H1 (cell line): ENCODE data around the gene PRADC1. TPM values are rescaled to one million over a fixed set of nuclear protein-coding genes. Genes with fewer than 3 reads are reported as not detected.

ENCODE experiments used
- CTCF ChIA-PET: fragments of 300-600 bp; sonication (Branson Sonifier 250); formaldehyde crosslinking; loops from one replicate; lab custom pipeline; 2021; ENCODE audit not compliant: partially characterized antibody; lab: Charles Lee
- POLR2A ChIA-PET: fragments of 300-600 bp; sonication (Branson Sonifier 250); formaldehyde crosslinking; loops from one replicate; lab custom pipeline; 2021; ENCODE audit warnings: inconsistent platforms; ENCODE audit not compliant: partially characterized antibody; lab: Charles Lee
- DNase-seq, 2 experiments: peaks; one replicate each; pipeline versions ENCODE4 v3.0.0 to v3.0.0-alpha.2; 2010 to 2022; ENCODE audit warnings: low spot score in 2 of 2, low read depth in 1 of 2, mixed read lengths in 1 of 2
- FAIRE-seq: peaks from 2 replicates; lab custom pipeline; 2011; peaks lifted over from hg19 to GRCh38; lab: Jason Lieb, UNC
- H2AFZ ChIP-seq: 2 replicates; pipeline ENCODE4 v1.8.1; 2012; ENCODE audit warnings: low read length, inconsistent platforms
- H2AK5ac ChIP-seq: 2 replicates; pipeline ENCODE4 v1.6.1; 2013; ENCODE audit warnings: low read depth, low read length
- H2BK120ac ChIP-seq: replicated peaks from 2 replicates; pipeline ENCODE3; 2013; ENCODE audit warnings: low read depth, low read length, inconsistent platforms
- H2BK12ac ChIP-seq: 2 replicates; pipeline ENCODE4 v1.6.1; 2013; ENCODE audit warnings: low read depth, low read length
- H2BK15ac ChIP-seq: 2 replicates; pipeline ENCODE4 v1.6.1; 2013; ENCODE audit warnings: low read length
- H2BK20ac ChIP-seq: 2 replicates; pipeline ENCODE4 v1.6.1; 2013; ENCODE audit warnings: low read length
- H2BK5ac ChIP-seq: 2 replicates; pipeline ENCODE4 v1.6.1; 2013; ENCODE audit warnings: low read depth, low read length
- H3K14ac ChIP-seq: 2 replicates; pipeline ENCODE4 v1.6.1; 2013; ENCODE audit warnings: inconsistent platforms; ENCODE audit not compliant: insufficient read length
- H3K18ac ChIP-seq: 2 replicates; pipeline ENCODE4 v1.6.1; 2013; ENCODE audit warnings: low read length; ENCODE audit errors: extremely low read depth
- H3K23ac ChIP-seq: 2 replicates; pipeline ENCODE4 v1.6.1; 2013; ENCODE audit warnings: inconsistent platforms; ENCODE audit not compliant: insufficient read length
- H3K23me2 ChIP-seq: 2 replicates; pipeline ENCODE4 v1.6.1; 2013; ENCODE audit warnings: low read depth, low read length
- H3K27ac ChIP-seq: 2 replicates; pipeline ENCODE4 v1.6.1; 2011; ENCODE audit warnings: low read depth, low read length, inconsistent platforms
- H3K27me3 ChIP-seq, 4 experiments: replicated peaks in 1 of 4; 1 replicate in 1 of 4; 2 replicates in 3 of 4; pipeline versions ENCODE4 v1.6.1 to v1.8.1; 2011 to 2013; ENCODE audit warnings: low read length in 3 of 4, mild to moderate bottlenecking in 3 of 4, inconsistent platforms in 2 of 4, mixed read lengths in 2 of 4, moderate library complexity in 1 of 4; ENCODE audit not compliant: control insufficient read depth in 3 of 4, insufficient read depth in 3 of 4; ENCODE audit errors: extremely low read depth in 1 of 4
- H3K36me3 ChIP-seq, 4 experiments: 2 replicates each; pipeline versions ENCODE4 v1.6.1 to v1.8.1; 2011 to 2013; ENCODE audit warnings: mild to moderate bottlenecking in 4 of 4, low read length in 3 of 4, moderate library complexity in 2 of 4, control low read depth in 1 of 4, inconsistent platforms in 1 of 4; ENCODE audit not compliant: insufficient read depth in 4 of 4, control insufficient read depth in 2 of 4
- H3K4ac ChIP-seq: replicated peaks from 2 replicates; pipeline ENCODE3; 2013; ENCODE audit warnings: low read length, low read depth, mixed read lengths, inconsistent platforms; ENCODE audit not compliant: insufficient read length
- H3K4me1 ChIP-seq, 4 experiments: replicated peaks in 1 of 4; 1 replicate in 1 of 4; 2 replicates in 3 of 4; pipeline versions ENCODE4 v1.6.1 to v1.8.1; 2011 to 2013; ENCODE audit warnings: low read length in 3 of 4, inconsistent platforms in 2 of 4, mixed read lengths in 1 of 4; ENCODE audit not compliant: insufficient read depth in 4 of 4, control insufficient read depth in 3 of 4
- H3K4me2 ChIP-seq, 2 experiments: 2 replicates each; pipeline versions ENCODE4 v1.6.1 to v1.8.1; 2011 to 2013; ENCODE audit warnings: low read depth in 2 of 2, low read length in 2 of 2, control low read depth in 1 of 2, inconsistent platforms in 1 of 2, mild to moderate bottlenecking in 1 of 2; ENCODE audit not compliant: insufficient read depth in 1 of 2
- H3K4me3 ChIP-seq, 4 experiments: fragments of 200-600, 300-600 bp in 1 of 4; sonication (generic), shearing (Covaris generic), sonication (Bioruptor Twin) in 1 of 4; 2 replicates each; pipeline versions ENCODE4 v1.5.1 to v1.8.1; 2011 to 2016; ENCODE audit warnings: low read length in 4 of 4, low read depth in 3 of 4, control low read depth in 2 of 4, inconsistent platforms in 2 of 4, mild to moderate bottlenecking in 2 of 4, mixed read lengths in 1 of 4, moderate library complexity in 1 of 4; ENCODE audit not compliant: insufficient read depth in 2 of 4; ENCODE audit errors: extremely low read depth in 1 of 4
- H3K56ac ChIP-seq: replicated peaks from 2 replicates; pipeline ENCODE3; 2013; ENCODE audit warnings: low read depth, mild to moderate bottlenecking, mixed read lengths, low read length, inconsistent platforms; ENCODE audit not compliant: insufficient read length
- H3K79me1 ChIP-seq: 2 replicates; pipeline ENCODE4 v1.6.1; 2013; ENCODE audit warnings: low read depth, low read length, control low read depth
- H3K79me2 ChIP-seq, 2 experiments: 2 replicates each; pipeline versions ENCODE4 v1.6.1 to v1.8.1; 2012 to 2013; ENCODE audit warnings: low read length in 2 of 2, mild to moderate bottlenecking in 2 of 2, inconsistent platforms in 1 of 2; ENCODE audit not compliant: insufficient read depth in 2 of 2, control insufficient read depth in 1 of 2
- H3K9ac ChIP-seq, 4 experiments: replicated peaks in 1 of 4; 1 replicate in 1 of 4; 2 replicates in 3 of 4; pipeline versions ENCODE4 v1.6.1 to v1.8.1; 2011 to 2013; ENCODE audit warnings: low read depth in 3 of 4, low read length in 3 of 4, control low read depth in 2 of 4, mild to moderate bottlenecking in 2 of 4, moderate library complexity in 2 of 4, inconsistent platforms in 1 of 4; ENCODE audit errors: extremely low read depth in 1 of 4
- H3K9me3 ChIP-seq, 2 experiments: 2 replicates each; pipeline versions ENCODE4 v1.6.1 to v1.8.1; 2012 to 2013; ENCODE audit warnings: mild to moderate bottlenecking in 2 of 2, moderate library complexity in 2 of 2, control low read depth in 1 of 2, inconsistent platforms in 1 of 2, low read depth in 1 of 2, low read length in 1 of 2, mixed read lengths in 1 of 2; ENCODE audit not compliant: insufficient read depth in 2 of 2
- H4K20me1 ChIP-seq, 2 experiments: replicated peaks in 1 of 2; 2 replicates each; pipeline versions ENCODE3 to v1.8.1; 2011 to 2013; ENCODE audit warnings: inconsistent platforms in 2 of 2, low read length in 2 of 2, mild to moderate bottlenecking in 1 of 2; ENCODE audit not compliant: insufficient read depth in 2 of 2, control insufficient read depth in 1 of 2
- H4K5ac ChIP-seq: 2 replicates; pipeline ENCODE4 v1.6.1; 2013; ENCODE audit warnings: low read length, low read depth, mixed read lengths, inconsistent platforms; ENCODE audit not compliant: insufficient read length
- H4K8ac ChIP-seq: 2 replicates; pipeline ENCODE4 v1.8.0; 2013; ENCODE audit warnings: mild to moderate bottlenecking, moderate library complexity, low read length, inconsistent platforms; ENCODE audit not compliant: insufficient read depth; ENCODE audit errors: extremely low read depth
- H4K91ac ChIP-seq: replicated peaks from 2 replicates; pipeline ENCODE3; 2013; ENCODE audit warnings: low read length, mixed read lengths, inconsistent platforms; ENCODE audit not compliant: insufficient read length
- FOSL1 ChIP-seq: IDR thresholded peaks from 2 replicates; pipeline ENCODE4 v1.6.1; 2011; ENCODE audit warnings: mild to moderate bottlenecking, low read depth, low read length, moderate library complexity; ENCODE audit not compliant: insufficient read depth
- POLR2A ChIP-seq, 2 experiments: IDR thresholded peaks; 1 replicate in 1 of 2; 2 replicates in 1 of 2; pipeline ENCODE4 v1.6.1; 2011; ENCODE audit warnings: low read depth in 2 of 2, low read length in 2 of 2, mild to moderate bottlenecking in 2 of 2; ENCODE audit errors: control extremely low read depth in 1 of 2
- POLR2AphosphoS5 ChIP-seq: IDR thresholded peaks from 2 replicates; pipeline ENCODE4 v1.6.1; 2011; ENCODE audit warnings: low read depth, low read length
- RNF2 ChIP-seq: fragments of 200-900, 300-1000 bp; sonication (generic); IDR thresholded peaks from 2 replicates; pipeline ENCODE4 v1.7.1; 2016; ENCODE audit warnings: borderline replicate concordance, low read depth, mild to moderate bottlenecking, antibody characterized with exemption, low read length; ENCODE audit not compliant: poor library complexity, severe bottlenecking; ENCODE audit errors: missing control alignments
- SRF ChIP-seq: IDR thresholded peaks from 2 replicates; pipeline ENCODE4 v1.6.1; 2011; ENCODE audit warnings: mild to moderate bottlenecking, low read depth, low read length, moderate library complexity
- TAF1 ChIP-seq: IDR thresholded peaks from 2 replicates; pipeline ENCODE4 v1.6.1; 2011; ENCODE audit warnings: mild to moderate bottlenecking, low read depth, low read length
- TBP ChIP-seq: IDR thresholded peaks from 2 replicates; pipeline ENCODE4 v1.6.1; 2011; ENCODE audit warnings: low read depth, low read length, improper control_type of control experiment
- YY1 ChIP-seq: IDR thresholded peaks from 2 replicates; pipeline ENCODE4 v1.6.1; 2011; ENCODE audit warnings: low read depth, mild to moderate bottlenecking, low read length
- WGBS, 2 experiments: shearing (Covaris generic) in 1 of 2; methylation state at CpG; one replicate each; pipeline versions ENCODE4 v1.1.6 to v1.1.7; 2013 to 2015; ENCODE audit warnings: low lambda C conversion rate in 2 of 2, mixed read lengths in 2 of 2, inconsistent platforms in 1 of 2, low coverage in 1 of 2, missing lambda C conversion rate in 1 of 2; ENCODE audit not compliant: insufficient replicate concordance in 2 of 2, insufficient coverage in 1 of 2, insufficient read length in 1 of 2; ENCODE audit errors: extremely low coverage in 1 of 2, missing lambda C conversion rate in 1 of 2; 5-methylcytosine and 5-hydroxymethylcytosine counted together
- polyA plus RNA-seq, 7 experiments: library from polyadenylated mRNA; depleted of rRNA in 3 of 7; stranded (reverse) in 5 of 7; unstranded in 2 of 7; fragments of >200 nt in 5 of 7; fragments of 200-250 nt in 2 of 7; gene quantifications; 1 replicate in 5 of 7; 2 replicates in 1 of 7; 4 replicates in 1 of 7; pipeline versions ENCODE4 v1.2.1 to v1.2.3, GENCODE V29; 2011 to 2013; ENCODE audit warnings: missing spikeins in 2 of 7, mixed read lengths in 2 of 7
- total RNA-seq: library from RNA; stranded (reverse); fragmentation: NEBNext Ultra II Directional; extraction: Animal tissue kit (Norgen Biotek cat#: 25700); gene quantifications from 2 replicates; pipeline ENCODE4 v1.2.1, GENCODE V29; 2021

Gene PRADC1
- total and polyA plus RNA-seq, 2 of the 8 experiments (the other 6 are each of a cell fraction or from before 2014, with no cell fraction given), result 8.9 to 13.1 TPM

DNA sequence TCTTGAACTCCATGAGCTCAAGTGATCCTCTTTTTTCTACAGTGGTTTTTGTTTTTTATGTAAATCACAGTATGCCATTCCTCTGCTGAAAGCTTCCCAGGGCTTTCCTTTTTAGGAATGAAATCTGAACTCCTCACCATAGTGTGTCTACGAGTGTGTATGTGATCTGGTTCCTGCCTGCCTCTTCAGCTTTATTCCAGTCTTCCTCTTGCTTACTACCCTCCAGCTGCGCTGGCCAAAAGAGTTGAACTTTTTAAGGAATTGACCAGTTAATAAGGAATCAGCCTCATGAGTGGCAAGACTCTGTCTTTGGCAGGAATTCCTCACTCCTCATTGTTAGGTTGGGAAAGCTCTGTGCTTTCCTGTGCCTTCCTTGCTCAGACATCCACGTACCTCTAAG is 5.1 kb upstream of the PRADC1 start:
- Histone ChIP-seq H2BK5ac (no peak overlapping the region; the same call in 1 of the 2 replicates), H3K79me2 (peaks cover 52 to 80% of the 10 kb centered on the region in 2 experiments), H3K4me3 (peak overlapping the region in 1 of 4 experiments; percentile 14; a peak in 1 of 8 replicates), H3K4me2 (peak overlapping the region; percentile 58 to 94), H2AFZ (no peak overlapping the region), H4K91ac (no peak overlapping the region), H3K27me3 (no peaks in the 10 kb centered on the region), H3K18ac (no peak overlapping the region), H3K14ac (no peak overlapping the region), H2BK12ac (peak overlapping the region; percentile 83; the same call in 1 of the 2 replicates), H4K20me1 (peaks cover 9 to 32% of the 10 kb centered on the region in 2 experiments), H3K4me1 (peaks cover 5 to 18% (median 12%) of the 10 kb centered on the region in 4 experiments; a peak in 5 of 7 replicates), H4K5ac (no peak overlapping the region), H3K4ac (no peak overlapping the region), H2BK15ac (no peak overlapping the region), H3K9me3 (no peaks in the 10 kb centered on the region), H3K36me3 (peaks cover 9 to 43% (median 26%) of the 10 kb centered on the region in 4 experiments), H3K9ac (peak overlapping the region; percentile 39 to 80 (median 46); a peak in 5 of 7 replicates), H3K56ac (no peak overlapping the region), H2BK120ac (no peak overlapping the region), H4K8ac (no peak overlapping the region), H2AK5ac (peak overlapping the region; percentile 59; the same call in 1 of the 2 replicates), H3K23ac (no peak overlapping the region), H3K27ac (peak overlapping the region; percentile 55; the same call in 1 of the 2 replicates), H3K23me2 (peaks cover 16% of the 10 kb centered on the region), H2BK20ac (no peak overlapping the region), H3K79me1 (peaks cover 8% of the 10 kb centered on the region)
- POLR2A ChIA-PET, result interaction anchor here (0.8 to 8.8 kb wide), 9 partner anchors 7 to 152 kb away, joined by 3 to 113 read pairs (median 12); no protein-coding TSS in a partner anchor
- DNase-seq (no peak), FAIRE-seq (no peak)
- WGBS, 2 experiments, result 54% methylated on average over 3 of the region's 3 CpGs; no CpG with 5 or more reads in 1 of the 2 experiments
- TF ChIP-seq SRF, result peak; percentile 86; the same call in 1 of the 2 replicates
- peak; percentile 66 for TF ChIP-seq TBP
- peak; percentile 61; the same call in 1 of the 2 replicates for TF ChIP-seq TAF1
- peak; percentile 38 for TF ChIP-seq POLR2AphosphoS5
- TF ChIP-seq FOSL1, result no peak
- TF ChIP-seq POLR2A (IDR thresholded peaks at IDR 0.05; ENCODE audit: control extremely low read depth in 1 of 2, low read depth in 2 of 2, low read length in 2 of 2), result peak in 1 of 2 experiments; percentile 61; a peak in 2 of 3 replicates
- no peak for TF ChIP-seq YY1
- no peak for TF ChIP-seq RNF2
- CTCF ChIA-PET, result interaction anchor here (0.7 to 10.2 kb wide), 8 partner anchors 10 to 527 kb away, joined by 3 to 51 read pairs (median 4); partner anchors contain the start of gene EGR4
